Breast epithelium (tissue), 4 donors: ENCODE measurements around the gene PCBP3. TPM values are rescaled to one million over a fixed set of nuclear protein-coding genes. Genes with fewer than 3 reads are reported as not detected.

Experiments used
- DNase-seq, 2 donors: peaks; one replicate each; pipeline ENCODE4 v3.0.0-alpha.2; 2019; ENCODE audit warnings: low spot score in 2 of 2
- H3K27ac ChIP-seq, 2 donors: fragments of 200-600 bp; sonication (generic) in 1 of 2; one replicate each; pipeline ENCODE4 v1.5.1; 2016 to 2019; ENCODE audit warnings: mild to moderate bottlenecking in 1 of 2
- H3K27me3 ChIP-seq, 2 donors: fragments of 200-600 bp; sonication (generic) in 1 of 2; one replicate each; pipeline versions ENCODE4 v1.5.1 to v1.6.0; 2017 to 2019; ENCODE audit warnings: control low read depth in 1 of 2, mild to moderate bottlenecking in 1 of 2
- H3K36me3 ChIP-seq: fragments of 200-600 bp; one replicate; pipeline ENCODE4 v1.5.1; 2019
- H3K4me1 ChIP-seq, 2 donors: fragments of 200-600 bp; sonication (generic); one replicate each; pipeline ENCODE4 v1.5.1; 2016 to 2019; ENCODE audit warnings: control low read depth in 1 of 2
- H3K4me3 ChIP-seq, 3 donors: fragments of 200-600 bp; sonication (generic); 1 replicate in 2 of 3; 2 replicates in 1 of 3; pipeline ENCODE4 v1.5.1; 2016 to 2019; ENCODE audit warnings: mild to moderate bottlenecking in 3 of 3, moderate library complexity in 2 of 3
- H3K9me3 ChIP-seq, 2 donors: fragments of 200-600 bp; sonication (generic) in 1 of 2; one replicate each; pipeline ENCODE4 v1.5.1; 2016 to 2019; ENCODE audit warnings: control low read depth in 1 of 2
- POLR2A ChIP-seq: fragments of 450-650 bp; IDR thresholded peaks from one replicate; pipeline ENCODE4 v1.6.1; 2016; ENCODE audit warnings: antibody characterized with exemption, mild to moderate bottlenecking, moderate library complexity
- POLR2AphosphoS5 ChIP-seq, 3 donors: sonication (generic); formaldehyde crosslinking; IDR thresholded peaks; one replicate each; pipeline ENCODE4 v1.6.1; 2017; ENCODE audit warnings: antibody characterized with exemption in 3 of 3
- intact Hi-C: fragments of 100-400 bp; cut with DNase I; formaldehyde crosslinking; loops from one replicate; pipeline ENCODE4 v1.15.1; 2023; ENCODE audit warnings: low total_unique reads
- total RNA-seq, 3 donors: library from RNA; depleted of rRNA; stranded (reverse); fragments of >200 nt; gene quantifications; one replicate each; pipeline ENCODE4 v1.1.0, GENCODE V29; 2016
- TF ChIP-seq, protein P1 (sequence below), 3 donors: fragments of 450-650 bp; IDR thresholded peaks; one replicate each; pipeline ENCODE4 v1.5.1; 2016 to 2017; ENCODE audit warnings: antibody characterized with exemption in 3 of 3, mild to moderate bottlenecking in 3 of 3, moderate library complexity in 3 of 3

PCBP3 gene
- total RNA-seq, 3 donors from 2014 or later: 3.4 to 13.8 (median 4.6) TPM

DNA sequence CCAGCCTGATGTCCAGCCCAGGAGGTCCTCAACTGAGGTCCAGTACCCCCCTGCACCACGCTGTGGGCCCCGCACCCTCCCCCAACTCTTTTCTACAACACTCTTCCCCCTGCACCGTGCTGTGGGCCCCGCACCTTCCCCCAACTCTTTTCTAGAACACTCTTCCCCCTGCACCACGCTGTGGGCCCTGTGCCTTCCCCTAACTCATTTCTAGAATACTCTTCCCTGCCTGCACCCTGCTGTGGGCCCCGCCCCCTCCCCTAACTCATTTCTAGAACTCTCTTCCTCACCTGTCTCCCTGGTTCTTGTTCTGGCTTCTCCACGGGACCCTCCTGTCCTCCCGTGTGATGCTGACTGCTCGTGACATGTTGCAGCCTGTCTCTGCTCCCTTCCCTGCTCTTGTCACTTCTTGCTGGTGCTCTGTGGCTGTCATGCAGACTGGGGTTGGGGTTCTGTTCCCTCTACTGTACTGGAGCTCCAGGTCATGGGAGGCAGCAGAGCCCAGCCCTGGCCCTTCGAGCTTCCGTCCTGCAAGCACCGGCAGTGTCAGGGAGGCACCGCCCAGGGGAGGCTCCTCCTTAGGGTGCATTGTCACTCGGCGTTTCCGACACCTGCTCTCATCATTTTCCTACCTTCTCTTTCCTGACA, 177.9 kb downstream of the PCBP3 start:
- H3K4me3 ChIP-seq: no peak overlapping the region
- no peak overlapping the region for H3K27ac ChIP-seq
- no peaks in the 10 kb centered on the region for H3K36me3 ChIP-seq
- no peaks in the 10 kb centered on the region for H3K4me1 ChIP-seq
- intact Hi-C loops: no loop called here
- no peaks in the 10 kb centered on the region for H3K9me3 ChIP-seq
- no peak for DNase-seq
- peaks cover 0 to 25% of the 10 kb centered on the region in 2 donors for H3K27me3 ChIP-seq
- TF ChIP-seq POLR2AphosphoS5 (IDR thresholded peaks at IDR 0.05) (no peak), POLR2A (no peak)
- TF ChIP-seq, protein P1, sequence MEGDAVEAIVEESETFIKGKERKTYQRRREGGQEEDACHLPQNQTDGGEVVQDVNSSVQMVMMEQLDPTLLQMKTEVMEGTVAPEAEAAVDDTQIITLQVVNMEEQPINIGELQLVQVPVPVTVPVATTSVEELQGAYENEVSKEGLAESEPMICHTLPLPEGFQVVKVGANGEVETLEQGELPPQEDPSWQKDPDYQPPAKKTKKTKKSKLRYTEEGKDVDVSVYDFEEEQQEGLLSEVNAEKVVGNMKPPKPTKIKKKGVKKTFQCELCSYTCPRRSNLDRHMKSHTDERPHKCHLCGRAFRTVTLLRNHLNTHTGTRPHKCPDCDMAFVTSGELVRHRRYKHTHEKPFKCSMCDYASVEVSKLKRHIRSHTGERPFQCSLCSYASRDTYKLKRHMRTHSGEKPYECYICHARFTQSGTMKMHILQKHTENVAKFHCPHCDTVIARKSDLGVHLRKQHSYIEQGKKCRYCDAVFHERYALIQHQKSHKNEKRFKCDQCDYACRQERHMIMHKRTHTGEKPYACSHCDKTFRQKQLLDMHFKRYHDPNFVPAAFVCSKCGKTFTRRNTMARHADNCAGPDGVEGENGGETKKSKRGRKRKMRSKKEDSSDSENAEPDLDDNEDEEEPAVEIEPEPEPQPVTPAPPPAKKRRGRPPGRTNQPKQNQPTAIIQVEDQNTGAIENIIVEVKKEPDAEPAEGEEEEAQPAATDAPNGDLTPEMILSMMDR (IDR thresholded peaks at IDR 0.05): no peak

DNA sequence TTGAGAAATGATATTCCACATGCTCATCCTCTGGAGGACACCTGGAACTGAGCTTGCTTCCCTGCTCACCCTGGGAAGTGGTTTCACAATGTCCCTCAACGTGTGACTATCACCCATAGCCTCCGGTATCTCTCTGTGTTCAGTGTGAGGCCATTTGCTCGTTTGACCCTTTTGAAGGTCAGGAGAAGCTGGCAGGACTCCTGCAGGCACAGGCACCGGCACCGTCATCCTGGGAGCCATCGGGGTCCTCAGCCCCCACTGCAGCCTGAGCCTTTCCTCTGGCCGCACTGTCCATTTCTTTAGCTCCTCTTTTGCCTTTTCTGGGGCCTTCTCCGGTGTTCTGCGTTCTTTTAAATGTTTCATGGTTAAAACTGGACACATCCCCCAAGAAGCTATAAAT, 178.5 kb downstream of the PCBP3 start:
- H3K27ac ChIP-seq: no peak overlapping the region
- DNase-seq: no peak
- H3K9me3 ChIP-seq: no peaks in the 10 kb centered on the region
- H3K4me1 ChIP-seq: no peaks in the 10 kb centered on the region
- H3K27me3 ChIP-seq: peaks cover 0 to 29% of the 10 kb centered on the region in 2 donors
- H3K4me3 ChIP-seq: no peak overlapping the region
- H3K36me3 ChIP-seq: no peaks in the 10 kb centered on the region
- intact Hi-C loops: no loop called here
- TF ChIP-seq, protein P1 (IDR thresholded peaks at IDR 0.05): no peak

DNA sequence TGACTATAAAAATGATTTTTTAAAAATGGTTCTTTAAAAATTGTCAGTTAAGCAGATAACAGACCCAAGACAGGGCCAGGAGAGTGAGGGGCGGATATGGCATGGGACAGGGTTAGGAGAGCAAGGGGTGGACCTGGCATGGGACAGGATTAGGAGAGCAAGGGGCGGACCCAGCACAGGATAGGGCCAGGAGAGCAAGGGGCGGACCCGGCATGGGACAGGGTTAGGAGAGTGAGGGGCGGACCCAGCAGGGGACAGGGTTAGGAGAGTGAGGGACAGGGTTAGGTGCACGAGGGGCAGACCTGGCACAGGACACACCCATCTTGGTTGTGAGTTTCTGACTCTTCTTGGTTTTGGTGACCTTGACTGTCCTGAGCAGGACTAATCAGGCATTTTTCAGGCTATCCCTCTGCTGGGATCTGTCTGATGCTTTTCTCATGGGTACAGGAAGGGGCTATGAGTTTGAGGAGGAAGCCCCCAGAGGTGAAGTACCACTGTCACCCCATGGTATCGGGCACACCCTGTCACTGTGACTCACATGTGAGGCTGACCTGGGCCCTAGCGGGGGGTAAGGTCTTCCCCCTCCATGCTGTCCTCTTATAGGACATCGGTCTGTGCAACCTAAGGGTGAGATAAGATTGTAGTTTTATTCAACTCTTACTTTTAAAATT, 179.0 kb downstream of the PCBP3 start:
- peak in 1 of 2 donors; percentile 43 for DNase-seq
- intact Hi-C loops: no loop called here
- Histone ChIP-seq H3K9me3 (no peaks in the 10 kb centered on the region), H3K36me3 (no peaks in the 10 kb centered on the region), H3K27ac (no peak overlapping the region), H3K27me3 (peaks cover 0 to 30% of the 10 kb centered on the region in 2 donors), H3K4me3 (no peak overlapping the region), H3K4me1 (no peaks in the 10 kb centered on the region)
- TF ChIP-seq POLR2A (no peak), POLR2AphosphoS5 (IDR thresholded peaks at IDR 0.05) (no peak)
- TF ChIP-seq, protein P1 (IDR thresholded peaks at IDR 0.05): no peak

DNA sequence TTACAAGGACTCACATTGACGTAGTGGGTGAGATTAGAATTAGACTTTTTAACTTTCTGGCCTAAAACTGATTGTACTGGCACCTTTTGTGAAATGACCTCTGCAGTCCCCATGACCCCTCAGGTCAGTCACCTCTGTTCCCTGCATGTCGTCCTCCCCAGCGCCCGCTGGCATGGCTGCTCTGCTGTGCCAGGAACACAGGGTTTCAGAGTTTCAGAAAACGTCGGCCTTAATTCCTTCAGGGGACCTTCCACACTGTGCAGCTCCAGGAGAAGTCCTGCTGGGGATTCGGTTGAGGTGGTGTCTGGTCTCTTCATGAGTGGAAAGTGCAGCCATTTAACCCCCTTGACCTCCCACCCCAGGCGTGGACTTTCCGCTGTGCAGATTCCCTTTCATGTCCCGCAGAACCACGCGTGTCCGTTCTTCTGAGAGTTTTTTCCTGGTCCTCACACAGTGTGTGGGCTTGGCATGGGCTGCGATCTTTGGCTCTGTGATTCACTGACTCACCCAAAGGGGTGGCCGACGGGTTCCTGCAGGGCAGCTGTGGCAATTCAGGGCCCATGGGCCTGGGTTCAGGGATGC, 179.7 kb downstream of the PCBP3 start:
- peak in 1 of 2 donors; percentile 35 for DNase-seq
- Histone ChIP-seq H3K4me3 (no peak overlapping the region), H3K4me1 (no peaks in the 10 kb centered on the region), H3K9me3 (no peaks in the 10 kb centered on the region), H3K27me3 (peaks cover 0 to 30% of the 10 kb centered on the region in 2 donors), H3K27ac (no peak overlapping the region), H3K36me3 (no peaks in the 10 kb centered on the region)
- no peak for TF ChIP-seq POLR2A
- TF ChIP-seq, protein P1 (IDR thresholded peaks at IDR 0.05): no peak
- no peak for TF ChIP-seq POLR2AphosphoS5 (IDR thresholded peaks at IDR 0.05)
- intact Hi-C loops: no loop called here
